HepG2 (cell line): ENCODE measurements around the gene FURIN.

Experiments
- ATAD3A ChIP-seq: sonication (generic); formaldehyde crosslinking; IDR thresholded peaks from 2 replicates; pipeline ENCODE4 v1.4.0; 2020; ENCODE audit warnings: missing genetic modification reagents
- NRL ChIP-seq: sonication (generic); formaldehyde crosslinking; IDR thresholded peaks from 2 replicates; pipeline ENCODE4 v1.5.0; 2020; ENCODE audit warnings: missing genetic modification reagents, mild to moderate bottlenecking, moderate library complexity, borderline replicate concordance
- STAG1 ChIP-seq: sonication (generic); formaldehyde crosslinking; IDR thresholded peaks from 2 replicates; pipeline ENCODE4 v1.4.0; 2020; ENCODE audit warnings: missing genetic modification reagents
- TF ChIP-seq, protein P1 (sequence below): sonication (generic); formaldehyde crosslinking; IDR thresholded peaks from 2 replicates; pipeline ENCODE4 v1.5.0; 2020; ENCODE audit warnings: mild to moderate bottlenecking, missing genetic modification reagents, moderate library complexity

- TF ChIP-seq, protein P1, sequence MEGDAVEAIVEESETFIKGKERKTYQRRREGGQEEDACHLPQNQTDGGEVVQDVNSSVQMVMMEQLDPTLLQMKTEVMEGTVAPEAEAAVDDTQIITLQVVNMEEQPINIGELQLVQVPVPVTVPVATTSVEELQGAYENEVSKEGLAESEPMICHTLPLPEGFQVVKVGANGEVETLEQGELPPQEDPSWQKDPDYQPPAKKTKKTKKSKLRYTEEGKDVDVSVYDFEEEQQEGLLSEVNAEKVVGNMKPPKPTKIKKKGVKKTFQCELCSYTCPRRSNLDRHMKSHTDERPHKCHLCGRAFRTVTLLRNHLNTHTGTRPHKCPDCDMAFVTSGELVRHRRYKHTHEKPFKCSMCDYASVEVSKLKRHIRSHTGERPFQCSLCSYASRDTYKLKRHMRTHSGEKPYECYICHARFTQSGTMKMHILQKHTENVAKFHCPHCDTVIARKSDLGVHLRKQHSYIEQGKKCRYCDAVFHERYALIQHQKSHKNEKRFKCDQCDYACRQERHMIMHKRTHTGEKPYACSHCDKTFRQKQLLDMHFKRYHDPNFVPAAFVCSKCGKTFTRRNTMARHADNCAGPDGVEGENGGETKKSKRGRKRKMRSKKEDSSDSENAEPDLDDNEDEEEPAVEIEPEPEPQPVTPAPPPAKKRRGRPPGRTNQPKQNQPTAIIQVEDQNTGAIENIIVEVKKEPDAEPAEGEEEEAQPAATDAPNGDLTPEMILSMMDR (CRISPR knock-in tag), result no peak
- TF ChIP-seq STAG1 (no peak), ATAD3A (CRISPR knock-in tag) (no peak), NRL (no peak)
Measured at GRCh38 chr15:90819850-90820249, 48.5 kb upstream of the FURIN start.
